Middle frontal gyrus (tissue), 1 donor: ENCODE measurements around the gene CDYL.
"Not testable (repeated sequence)": the region's sequence is repeated elsewhere in the genome, so short reads cannot be mapped to it uniquely, and the experiment has no call there.

Experiments
- DNase-seq: peaks from one replicate; pipeline ENCODE4 v3.0.0-alpha.2; 2015; ENCODE audit warnings: low spot score; ENCODE audit errors: extremely low spot score

CDYL gene

GRCh38 chr6:4803343-4803744 lies 27.1 kb downstream of the CDYL start:
- DNase-seq, result no peak

- DNase-seq, result no peak
Measured at GRCh38 chr6:4804095-4804494, 27.9 kb downstream of the CDYL start.

GRCh38 chr6:4805553-4806336 lies 29.5 kb downstream of the CDYL start:
- peak; percentile 31 for DNase-seq

GRCh38 chr6:4806337-4806725 lies 30.1 kb downstream of the CDYL start:
- no peak for DNase-seq

- no peak for DNase-seq
Measured at GRCh38 chr6:4806791-4807190, 30.6 kb downstream of the CDYL start.

GRCh38 chr6:4808396-4808795 lies 32.2 kb downstream of the CDYL start:
- DNase-seq, result no peak

GRCh38 chr6:4809999-4810918 lies 34.1 kb downstream of the CDYL start:
- DNase-seq, result no peak

- DNase-seq, result no peak
Measured at GRCh38 chr6:4812068-4812467, 35.9 kb downstream of the CDYL start.

GRCh38 chr6:4813055-4813454 lies 36.9 kb downstream of the CDYL start:
- DNase-seq, result no peak

- no peak for DNase-seq
Measured at GRCh38 chr6:4814212-4814611, 38.0 kb downstream of the CDYL start.

- DNase-seq, result no peak
Measured at GRCh38 chr6:4814987-4815386, 38.8 kb downstream of the CDYL start.

GRCh38 chr6:4815584-4815983 lies 39.4 kb downstream of the CDYL start:
- DNase-seq, result no peak

- no peak for DNase-seq
Measured at GRCh38 chr6:4816904-4817303, 40.7 kb downstream of the CDYL start.

GRCh38 chr6:4817551-4817950 lies 41.3 kb downstream of the CDYL start:
- no peak for DNase-seq

- DNase-seq, result no peak
Measured at GRCh38 chr6:4818272-4818938, 42.2 kb downstream of the CDYL start.

GRCh38 chr6:4819706-4820283 lies 43.6 kb downstream of the CDYL start:
- no peak for DNase-seq

GRCh38 chr6:4820704-4821276 lies 44.6 kb downstream of the CDYL start:
- DNase-seq, result no peak

- DNase-seq, result no peak
Measured at GRCh38 chr6:4822476-4822875, 46.3 kb downstream of the CDYL start.

GRCh38 chr6:4828187-4828698 lies 52.0 kb downstream of the CDYL start:
- DNase-seq, result no peak

- DNase-seq, result no peak
Measured at GRCh38 chr6:4829089-4829488, 52.9 kb downstream of the CDYL start.

GRCh38 chr6:4835540-4835939 lies 59.3 kb downstream of the CDYL start:
- not testable (repeated sequence) for DNase-seq
